HG03558 (cell line): ENCODE measurements around the gene RAB6C.
"Not testable (repeated sequence)": the region's sequence is repeated elsewhere in the genome, so short reads cannot be mapped to it uniquely, and the experiment has no call there.

Source experiments
- ATAC-seq: cut with Tn5 transposase; IDR thresholded peaks from one replicate; pipeline ENCODE4 v1.9.1; 2021; ENCODE audit warnings: moderate number of reproducible peaks; ENCODE audit not compliant: unreplicated experiment; ENCODE audit errors: extremely low read depth

Gene RAB6C

DNA sequence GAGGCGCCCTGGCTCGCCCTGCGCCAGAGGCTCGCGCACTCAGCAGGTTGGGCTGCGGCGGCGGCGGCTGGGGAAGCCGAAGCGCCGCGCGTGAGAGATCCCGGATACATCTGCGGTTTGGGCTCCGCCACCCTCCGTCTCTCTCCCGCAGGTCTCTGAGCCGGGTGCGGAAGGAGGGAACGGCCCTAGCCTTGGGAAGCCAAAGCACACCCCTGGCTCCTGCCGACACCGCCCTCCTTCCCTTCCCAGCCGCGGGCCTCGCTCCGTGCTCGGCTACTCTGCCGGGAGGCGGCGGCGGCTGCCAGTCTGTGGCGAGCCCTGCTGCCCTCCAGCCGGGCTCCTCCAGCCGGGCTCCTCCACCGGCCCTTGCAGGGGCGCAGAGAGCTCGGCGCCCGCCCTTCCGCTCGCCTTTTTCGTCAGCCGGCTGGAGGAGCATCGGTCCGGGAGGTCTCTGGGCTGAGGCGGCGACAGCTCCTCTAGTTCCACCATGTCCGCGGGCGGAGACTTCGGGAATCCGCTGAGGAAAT, at the start of gene RAB6C:
Gene RAB6C, plus strand, starts transcription at position 38 of the 527 bp plus-strand sequence. Its CDS starts 450 bp downstream, at position 488.
- ATAC-seq: not testable (repeated sequence)

DNA sequence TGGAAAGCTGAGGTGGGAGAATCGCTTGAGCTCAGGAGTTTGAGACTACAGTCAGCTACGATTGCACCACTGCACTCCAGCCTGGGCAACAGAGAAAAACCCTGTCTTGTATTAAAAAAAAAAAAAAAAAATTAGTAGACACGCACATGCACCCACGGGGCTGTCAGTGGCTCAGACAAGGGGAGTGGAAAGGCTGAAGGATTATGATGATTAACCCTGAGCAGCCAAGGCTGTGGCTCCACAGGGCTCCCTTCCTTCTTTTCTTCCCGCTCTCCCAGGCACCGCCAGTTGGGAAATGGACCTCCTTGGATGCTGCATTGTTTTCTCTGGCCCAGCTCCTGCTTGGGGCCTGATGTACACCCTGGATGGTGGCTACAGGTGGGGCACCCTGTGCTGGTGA, 49.0 kb upstream of the RAB6C start:
- ATAC-seq: no peak

DNA sequence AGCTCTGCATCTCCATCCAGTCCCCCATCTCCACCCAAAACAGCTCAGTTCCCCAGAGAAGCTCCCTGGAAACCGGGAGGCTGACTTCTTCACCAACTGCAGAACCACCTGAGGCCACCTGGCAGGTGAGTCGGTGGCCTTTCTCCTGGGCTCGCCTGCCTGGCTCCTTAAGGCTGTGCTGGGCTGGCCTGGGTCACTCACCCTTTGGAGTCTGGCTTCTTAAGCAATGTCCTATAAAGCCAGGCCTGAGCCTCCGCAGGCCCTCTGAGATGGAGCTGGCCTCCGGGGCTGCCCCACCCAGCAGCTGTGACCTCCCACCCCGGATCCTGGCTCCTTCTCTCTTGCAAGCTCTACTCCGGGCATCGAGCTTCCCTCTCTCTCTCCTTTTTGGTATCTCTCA, 46.1 kb upstream of the RAB6C start:
- not testable (repeated sequence) for ATAC-seq

DNA sequence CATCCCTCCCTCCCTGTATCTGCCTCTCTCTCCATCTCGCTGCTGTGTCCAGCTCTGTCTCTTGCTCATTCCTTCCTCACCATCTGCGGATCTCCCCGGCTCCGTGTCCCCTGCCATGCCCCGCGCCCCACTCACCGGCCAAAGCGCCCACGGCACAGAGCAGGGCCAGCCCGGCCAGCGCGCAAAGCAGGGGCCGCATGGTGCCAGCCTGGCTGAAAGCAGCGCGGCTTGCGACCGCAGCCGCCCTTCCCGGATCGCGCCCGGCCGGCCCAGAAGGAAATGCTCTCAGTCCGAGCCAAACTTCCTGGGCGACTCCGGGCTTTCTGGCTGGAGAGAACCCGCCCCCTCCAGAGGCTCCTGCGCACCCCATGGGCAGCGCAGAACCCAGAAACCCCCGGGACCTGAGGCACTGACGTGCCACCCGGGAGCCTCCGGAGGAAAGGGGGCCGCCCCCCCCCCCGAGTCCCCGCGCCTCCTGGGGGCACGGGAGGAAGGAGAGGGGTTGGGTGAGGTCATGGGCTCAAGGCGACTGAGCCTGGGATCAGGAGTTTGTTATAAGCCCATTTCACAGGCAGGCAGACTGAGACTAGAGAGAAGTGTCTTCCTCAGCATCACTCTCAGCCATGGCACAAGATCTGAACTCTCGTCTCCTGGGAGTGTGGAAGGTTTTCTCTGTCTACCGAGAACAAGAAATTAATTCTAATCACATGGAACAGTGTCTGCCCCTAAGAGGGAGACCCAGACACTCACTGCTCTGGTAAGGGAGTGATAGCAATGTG, 45.2 kb upstream of the RAB6C start:
- ATAC-seq: no peak

DNA sequence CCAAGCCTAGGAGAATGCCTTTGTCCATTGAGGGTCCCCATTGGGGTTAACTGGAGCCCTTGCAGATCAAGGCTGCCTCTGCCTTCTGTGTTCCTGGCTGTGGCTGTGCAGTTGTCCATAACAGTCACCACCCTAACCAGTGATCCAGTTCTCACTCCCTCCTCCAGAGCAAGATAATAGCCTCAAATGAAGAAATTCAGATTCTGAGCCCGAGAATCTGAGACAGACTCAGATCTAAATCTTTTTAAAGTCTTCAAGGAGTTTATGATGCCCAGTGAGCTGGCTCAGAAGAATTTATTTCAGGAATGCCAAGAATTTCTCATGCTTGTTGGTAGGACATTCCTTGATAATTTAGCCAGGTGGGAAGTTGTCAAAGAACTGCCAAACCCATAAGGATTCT, 44.3 kb upstream of the RAB6C start:
- no peak for ATAC-seq

DNA sequence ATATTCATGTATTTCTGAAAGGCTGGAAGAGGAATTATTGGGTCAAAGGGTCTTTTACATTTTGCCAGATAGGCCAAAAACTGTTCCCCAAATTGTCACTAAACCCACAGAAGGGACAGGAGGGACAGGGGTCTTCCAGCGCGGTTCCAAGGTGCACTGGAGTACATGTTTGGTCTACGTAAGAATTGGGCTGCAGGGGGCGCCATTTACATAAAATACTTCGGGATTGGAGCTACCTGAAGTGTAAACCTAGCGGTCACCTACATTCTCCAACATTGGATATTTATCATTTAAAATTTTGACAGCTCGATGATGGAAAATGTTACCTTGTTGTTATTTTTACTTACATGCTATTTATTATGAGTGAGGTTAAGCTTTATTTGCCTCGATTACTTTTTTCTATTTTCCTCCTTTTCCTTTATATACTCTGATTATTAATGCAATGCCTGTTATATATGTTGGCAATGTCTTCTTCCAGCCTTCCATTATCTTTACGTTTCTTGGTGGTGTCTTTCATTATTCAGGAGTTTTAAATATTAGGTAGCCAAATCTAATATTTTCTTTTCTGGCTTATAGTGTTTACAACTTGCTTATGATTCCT, 43.0 kb upstream of the RAB6C start:
- no peak for ATAC-seq

DNA sequence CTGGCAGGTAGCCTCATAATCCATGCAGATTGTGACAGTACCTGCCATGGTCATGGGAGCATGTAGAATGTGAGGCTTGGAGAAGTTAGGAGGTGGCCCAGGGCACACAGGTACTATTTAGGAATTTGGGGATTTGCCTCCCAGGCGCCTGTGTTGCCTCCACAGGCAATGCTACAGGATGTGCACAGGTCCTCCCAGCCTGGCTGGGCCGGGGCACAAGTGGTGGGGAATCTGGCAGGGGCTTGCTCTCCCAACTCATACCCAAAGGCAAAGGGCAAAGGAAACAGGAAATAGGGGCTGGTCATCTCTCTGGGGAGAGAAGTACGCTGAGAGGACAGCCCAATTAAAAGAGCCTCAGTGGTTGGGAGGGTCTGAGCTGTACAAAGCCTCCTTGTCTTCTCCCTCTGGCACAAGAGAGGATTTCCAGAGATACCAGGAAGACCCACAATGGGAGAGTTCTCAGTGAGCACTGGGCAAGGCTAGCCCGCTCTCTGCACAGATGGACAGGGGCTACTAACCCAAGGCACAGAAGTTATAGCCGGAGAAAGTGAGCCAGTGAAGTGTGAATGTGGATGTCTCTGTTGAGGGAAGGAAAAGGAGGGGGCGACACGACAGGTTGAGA, 40.5 kb upstream of the RAB6C start:
- ATAC-seq: not testable (repeated sequence)

DNA sequence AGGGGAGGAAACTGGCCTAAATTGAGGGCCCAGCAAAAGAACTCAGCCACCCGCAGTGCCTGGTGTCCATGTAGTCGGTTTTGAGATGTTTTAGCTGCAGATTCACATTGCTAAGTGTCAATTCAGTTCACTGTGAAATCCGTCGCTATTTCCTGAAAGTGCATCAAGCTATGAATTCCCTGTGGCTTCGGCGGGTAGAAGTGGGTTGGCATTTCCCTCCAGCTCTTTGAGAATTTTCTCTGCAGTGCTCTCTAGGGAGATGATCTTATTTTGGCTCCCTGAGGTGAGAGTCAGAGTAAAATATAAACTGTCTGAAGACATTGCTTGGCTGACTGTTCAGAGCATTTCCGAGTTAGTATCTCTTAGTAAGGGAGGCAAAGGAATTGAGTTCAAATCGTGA, 36.0 kb upstream of the RAB6C start:
- ATAC-seq: not testable (repeated sequence)

DNA sequence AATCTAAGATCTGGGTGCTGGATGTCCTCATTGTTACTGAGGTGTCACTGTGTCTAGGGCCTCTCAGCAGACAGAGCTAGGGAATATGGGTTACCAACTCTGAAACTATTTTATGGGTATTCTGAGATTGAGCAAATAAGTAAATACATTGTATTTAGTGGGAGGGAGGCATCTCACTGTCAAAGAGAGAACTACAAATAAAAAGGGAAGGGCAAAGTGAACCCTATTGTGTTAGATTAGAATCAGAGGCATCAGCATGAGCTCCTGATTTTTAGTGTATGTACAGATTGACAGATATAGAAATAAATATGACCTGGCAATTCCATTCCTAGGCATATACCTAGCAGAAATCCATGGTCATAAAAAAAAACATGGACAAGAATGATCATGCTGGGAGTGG, 33.9 kb upstream of the RAB6C start:
- ATAC-seq: no peak

DNA sequence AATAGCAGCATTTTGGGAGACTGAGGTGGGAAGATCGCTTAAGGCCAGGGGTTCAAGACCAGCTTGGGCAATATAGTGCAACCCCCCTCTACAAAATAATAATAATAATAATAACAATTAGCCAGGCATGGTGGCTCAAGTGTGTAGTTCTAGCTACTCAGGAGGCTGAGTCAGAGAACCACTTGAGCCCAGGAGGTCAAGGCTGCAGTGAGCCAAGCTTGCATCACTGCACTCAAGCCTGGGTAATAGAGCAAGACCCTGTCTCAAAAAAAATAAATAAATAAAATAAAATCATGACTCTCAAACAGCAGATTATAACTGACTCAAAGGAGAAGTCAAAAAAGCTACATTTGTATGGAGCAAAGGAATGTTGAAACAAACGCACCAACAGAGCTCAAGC, 31.8 kb upstream of the RAB6C start:
- ATAC-seq: not testable (repeated sequence)

DNA sequence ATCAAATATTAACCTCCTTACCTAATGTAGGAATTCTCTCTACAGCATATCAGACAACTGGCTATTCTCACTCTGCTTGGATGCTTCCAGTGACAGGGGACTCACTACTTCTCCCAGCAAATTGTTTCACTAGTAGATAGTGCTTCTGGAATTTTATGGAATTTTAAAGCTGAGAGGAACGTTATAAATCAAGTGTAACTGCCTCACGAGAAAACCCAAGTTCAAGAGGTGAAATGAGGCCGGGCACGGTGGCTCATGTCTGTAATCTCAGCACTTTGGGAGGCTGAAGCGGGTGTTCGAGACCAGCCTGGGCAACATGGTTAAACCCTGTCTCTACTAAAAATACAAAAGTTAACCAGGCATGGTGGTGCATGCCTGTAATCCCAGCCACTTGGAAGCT, 23.3 kb upstream of the RAB6C start:
- ATAC-seq: not testable (repeated sequence)

DNA sequence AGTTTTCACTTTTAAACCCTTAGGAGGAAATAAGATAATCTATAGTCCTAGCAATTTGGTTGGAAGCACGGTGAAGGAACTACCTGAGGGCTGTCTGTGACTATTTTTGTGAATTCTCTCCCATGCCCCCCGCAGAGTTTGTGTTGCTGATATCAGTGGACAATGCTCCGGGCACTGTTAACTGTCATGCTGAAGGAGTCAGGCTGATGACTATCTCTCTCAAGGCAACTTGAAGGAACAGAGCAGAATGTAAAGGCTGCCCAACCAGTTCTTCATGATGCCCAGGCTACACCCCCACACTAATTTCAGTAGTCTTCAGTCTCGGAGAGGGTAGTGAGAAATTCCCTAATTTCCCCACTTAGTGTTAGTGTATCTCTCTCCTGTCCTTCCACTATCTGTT, 21.6 kb upstream of the RAB6C start:
- ATAC-seq: no peak

DNA sequence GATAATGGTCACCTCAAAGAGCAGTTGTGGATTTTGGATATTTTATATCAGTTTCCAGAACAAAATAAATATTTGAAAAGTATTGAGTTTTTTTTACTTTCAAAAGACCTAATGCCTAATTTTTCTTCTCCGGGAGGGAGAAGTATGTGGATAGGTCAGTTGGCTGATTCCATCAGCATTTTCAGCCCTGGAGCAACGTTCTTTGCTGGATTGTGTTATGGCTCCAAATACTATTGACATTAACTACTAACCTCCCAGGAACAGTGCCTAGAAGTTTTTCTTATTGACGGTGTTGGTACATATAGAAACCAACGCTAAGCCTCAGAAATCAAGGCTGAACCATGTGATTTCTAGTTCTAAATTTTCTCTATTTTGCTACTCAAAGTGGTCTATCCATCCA, 20.7 kb upstream of the RAB6C start:
- ATAC-seq: not testable (repeated sequence)

DNA sequence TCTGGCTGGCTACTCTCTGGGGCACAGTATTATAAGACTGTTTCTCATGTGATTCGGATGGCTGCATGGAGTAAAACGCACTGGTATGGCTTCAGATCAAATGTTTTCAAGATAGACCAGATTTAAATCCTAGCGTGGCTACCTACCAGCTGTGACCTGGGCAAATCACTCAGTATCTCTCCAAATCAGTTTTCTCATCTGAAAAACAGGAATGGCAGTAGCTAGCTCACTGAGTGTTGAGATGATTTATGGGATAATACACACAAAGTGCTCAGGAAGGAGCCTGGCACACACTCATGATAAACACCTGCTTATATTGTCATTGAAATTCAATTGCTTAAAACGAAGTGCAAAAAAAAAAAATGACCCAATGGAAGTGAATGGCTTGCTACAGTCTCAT, 10.9 kb upstream of the RAB6C start:
- ATAC-seq: not testable (repeated sequence)

DNA sequence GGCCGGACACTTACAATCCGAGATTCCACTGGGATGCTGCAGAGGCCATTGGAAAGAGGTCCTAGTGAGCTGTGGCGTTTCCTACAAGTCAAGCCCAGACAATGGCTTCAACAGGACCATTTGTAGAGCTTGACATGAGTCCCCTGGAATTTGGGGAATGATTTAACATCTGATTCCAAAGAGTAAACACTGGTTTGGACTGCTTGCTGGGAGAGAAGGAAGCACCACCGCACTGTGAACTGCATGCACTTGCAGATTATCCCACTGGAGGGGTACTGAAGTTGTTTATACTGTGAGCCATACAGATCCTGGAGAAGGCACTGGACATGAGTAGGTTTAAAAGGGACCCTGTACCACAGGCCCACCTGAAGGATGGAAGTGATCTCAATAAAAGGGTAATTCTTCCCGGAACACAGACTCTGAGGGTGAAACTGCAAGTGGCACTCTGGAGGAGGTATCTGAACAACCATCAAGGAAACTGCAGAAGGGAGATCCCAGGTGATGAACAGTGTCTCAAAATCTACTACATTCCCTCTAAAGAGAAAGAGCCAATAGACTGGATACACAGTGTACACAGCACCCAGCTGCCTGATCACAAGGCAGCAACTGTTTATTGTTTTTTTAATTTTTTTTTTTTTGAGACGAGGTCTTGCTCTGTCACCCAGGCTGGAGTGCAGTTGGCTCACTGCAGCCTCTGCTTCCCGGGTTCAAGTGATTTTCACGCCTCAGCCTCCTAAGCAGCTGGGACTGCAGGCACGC, 4.3 kb upstream of the RAB6C start:
- no peak for ATAC-seq

DNA sequence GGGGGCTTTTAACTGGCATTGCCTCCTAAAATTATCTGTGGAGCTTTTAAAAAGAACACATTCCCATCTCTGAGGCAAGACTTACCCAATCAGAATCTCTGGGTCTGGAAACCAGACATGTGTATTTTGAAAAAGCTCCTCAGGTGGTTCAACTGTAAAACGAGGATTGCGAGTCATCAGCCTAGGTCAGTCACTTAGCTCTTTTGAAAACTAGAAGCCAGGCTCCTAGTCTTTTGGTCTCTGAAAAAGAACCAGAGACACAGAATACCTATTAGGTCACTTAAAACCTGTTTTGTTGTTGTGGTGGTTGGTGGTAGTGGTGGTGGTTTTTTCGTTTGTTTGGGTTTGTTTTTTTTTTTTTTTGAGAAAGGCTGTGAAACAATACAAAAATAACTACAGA, 2.5 kb upstream of the RAB6C start:
- ATAC-seq: not testable (repeated sequence)

DNA sequence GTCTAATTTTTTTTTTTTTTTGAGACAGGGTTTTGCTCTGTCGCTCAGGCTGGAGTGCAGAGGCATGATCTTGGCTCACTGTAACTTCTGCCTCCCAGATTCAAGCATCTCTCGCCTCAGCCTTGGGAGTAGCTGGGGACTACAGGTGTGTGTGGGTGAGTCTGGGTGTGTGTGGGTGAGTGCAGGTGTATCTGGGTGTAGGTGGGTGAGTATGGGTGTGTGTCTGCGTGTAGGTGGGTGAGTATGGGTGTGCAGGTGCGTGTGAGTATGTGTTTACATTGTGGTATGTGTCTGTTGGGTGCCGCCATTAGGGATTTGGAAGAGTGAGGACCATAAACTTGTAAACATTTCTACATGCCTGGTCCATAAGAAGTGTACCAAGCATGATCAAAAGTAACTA, 1.5 kb upstream of the RAB6C start:
- ATAC-seq: no peak

DNA sequence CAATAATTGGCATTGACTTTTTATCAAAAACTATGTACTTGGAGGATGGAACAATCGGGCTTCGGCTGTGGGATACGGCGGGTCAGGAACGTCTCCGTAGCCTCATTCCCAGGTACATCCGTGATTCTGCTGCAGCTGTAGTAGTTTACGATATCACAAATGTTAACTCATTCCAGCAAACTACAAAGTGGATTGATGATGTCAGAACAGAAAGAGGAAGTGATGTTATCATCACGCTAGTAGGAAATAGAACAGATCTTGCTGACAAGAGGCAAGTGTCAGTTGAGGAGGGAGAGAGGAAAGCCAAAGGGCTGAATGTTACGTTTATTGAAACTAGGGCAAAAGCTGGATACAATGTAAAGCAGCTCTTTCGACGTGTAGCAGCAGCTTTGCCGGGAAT, 780 bp downstream of the RAB6C start:
- not testable (repeated sequence) for ATAC-seq

DNA sequence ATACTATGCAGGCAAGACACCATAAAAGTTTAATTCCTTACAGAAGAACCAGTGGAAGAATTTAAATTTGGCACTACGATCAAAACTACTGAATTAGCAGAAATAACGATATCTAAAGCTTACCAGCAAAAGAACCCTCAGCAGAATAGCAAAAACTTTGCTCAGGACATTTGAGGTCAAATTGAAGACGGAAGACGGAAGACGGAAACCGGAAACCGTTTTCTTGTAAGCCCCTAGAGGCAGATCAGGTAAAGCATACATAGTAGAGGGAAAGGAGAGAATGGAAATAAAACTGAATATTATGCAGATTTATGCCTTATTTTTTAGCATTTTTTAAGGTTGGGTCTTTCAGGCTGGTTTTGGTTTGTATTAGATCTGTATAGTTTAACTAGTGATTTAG, 2.2 kb downstream of the RAB6C start:
- ATAC-seq: not testable (repeated sequence)

DNA sequence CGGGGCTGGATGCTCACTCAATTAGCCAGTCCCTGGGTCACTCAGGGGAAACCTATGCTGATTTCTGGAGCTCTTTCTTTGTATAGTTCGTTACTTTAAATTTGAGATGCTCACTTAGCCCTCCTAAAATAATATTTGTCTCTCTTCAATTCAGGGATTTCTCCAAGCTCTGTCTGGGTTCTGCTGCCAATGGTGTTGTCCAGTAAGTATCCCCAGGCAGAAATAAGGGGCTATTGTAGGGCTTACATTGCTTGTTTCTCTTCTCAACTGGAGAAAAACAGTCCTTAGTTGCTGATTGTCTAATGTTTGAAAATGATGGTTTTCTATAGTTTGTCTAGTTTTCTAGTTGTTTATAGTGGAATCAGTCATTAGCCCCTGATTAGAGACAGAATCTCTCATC, 5.0 kb downstream of the RAB6C start:
- no peak for ATAC-seq
